GM23338 (cell line): ENCODE results near the gene ZNF853.

Experiments used
- CREB1 ChIP-seq: fragments of 250-450 bp; sonication (Bioruptor Pico); IDR thresholded peaks from 2 replicates; pipeline ENCODE4 v1.5.0; 2020; ENCODE audit warnings: low read depth, mild to moderate bottlenecking, moderate library complexity
- CTCF ChIP-seq, 2 experiments: fragments of 200-600 bp in 1 of 2; sonication (generic) in 1 of 2; conservative IDR thresholded peaks; 2 replicates each; pipeline versions ENCODE4 v1.5.1 to v1.6.1; 2016 to 2017; ENCODE audit warnings: antibody characterized with exemption in 2 of 2, low read depth in 2 of 2, mild to moderate bottlenecking in 2 of 2, moderate library complexity in 1 of 2
- EZH2 ChIP-seq: fragments of 200-600 bp; sonication (generic); IDR thresholded peaks from one replicate; pipeline ENCODE4 v1.8.0; 2017; ENCODE audit warnings: antibody characterized with exemption, mild to moderate bottlenecking, low read depth; ENCODE audit not compliant: unreplicated experiment
- EZH2phosphoT487 ChIP-seq: fragments of 200-600 bp; sonication (generic); IDR thresholded peaks from one replicate; pipeline ENCODE4 v1.8.1; 2018; ENCODE audit warnings: antibody characterized with exemption; ENCODE audit not compliant: unreplicated experiment
- POLR2AphosphoS5 ChIP-seq: IDR thresholded peaks from 2 replicates; pipeline ENCODE4 v1.6.1; 2016; ENCODE audit warnings: antibody characterized with exemption, low read depth
- STAT1 ChIP-seq: IDR thresholded peaks from one replicate; pipeline ENCODE4 v1.6.1; 2016; ENCODE audit warnings: antibody characterized with exemption; ENCODE audit not compliant: unreplicated experiment
- ZNF114 ChIP-seq: fragments of 250-450 bp; sonication (Bioruptor Pico); IDR thresholded peaks from 2 replicates; pipeline ENCODE4 v1.5.0; 2020; ENCODE audit warnings: mild to moderate bottlenecking, moderate library complexity
- ZNF462 ChIP-seq: fragments of 250-450 bp; sonication (Bioruptor Pico); IDR thresholded peaks from 2 replicates; pipeline ENCODE4 v1.5.0; 2020; ENCODE audit warnings: mild to moderate bottlenecking, moderate library complexity
- TF ChIP-seq, protein P1 (sequence below): IDR thresholded peaks from one replicate; pipeline ENCODE4 v1.6.1; 2018; ENCODE audit warnings: antibody characterized with exemption; ENCODE audit not compliant: unreplicated experiment

- TF ChIP-seq CTCF (conservative IDR thresholded peaks at IDR 0.05; ENCODE audit: low read depth in 2 of 2) = no peak
- TF ChIP-seq EZH2phosphoT487 = no peak
- TF ChIP-seq, protein P1, sequence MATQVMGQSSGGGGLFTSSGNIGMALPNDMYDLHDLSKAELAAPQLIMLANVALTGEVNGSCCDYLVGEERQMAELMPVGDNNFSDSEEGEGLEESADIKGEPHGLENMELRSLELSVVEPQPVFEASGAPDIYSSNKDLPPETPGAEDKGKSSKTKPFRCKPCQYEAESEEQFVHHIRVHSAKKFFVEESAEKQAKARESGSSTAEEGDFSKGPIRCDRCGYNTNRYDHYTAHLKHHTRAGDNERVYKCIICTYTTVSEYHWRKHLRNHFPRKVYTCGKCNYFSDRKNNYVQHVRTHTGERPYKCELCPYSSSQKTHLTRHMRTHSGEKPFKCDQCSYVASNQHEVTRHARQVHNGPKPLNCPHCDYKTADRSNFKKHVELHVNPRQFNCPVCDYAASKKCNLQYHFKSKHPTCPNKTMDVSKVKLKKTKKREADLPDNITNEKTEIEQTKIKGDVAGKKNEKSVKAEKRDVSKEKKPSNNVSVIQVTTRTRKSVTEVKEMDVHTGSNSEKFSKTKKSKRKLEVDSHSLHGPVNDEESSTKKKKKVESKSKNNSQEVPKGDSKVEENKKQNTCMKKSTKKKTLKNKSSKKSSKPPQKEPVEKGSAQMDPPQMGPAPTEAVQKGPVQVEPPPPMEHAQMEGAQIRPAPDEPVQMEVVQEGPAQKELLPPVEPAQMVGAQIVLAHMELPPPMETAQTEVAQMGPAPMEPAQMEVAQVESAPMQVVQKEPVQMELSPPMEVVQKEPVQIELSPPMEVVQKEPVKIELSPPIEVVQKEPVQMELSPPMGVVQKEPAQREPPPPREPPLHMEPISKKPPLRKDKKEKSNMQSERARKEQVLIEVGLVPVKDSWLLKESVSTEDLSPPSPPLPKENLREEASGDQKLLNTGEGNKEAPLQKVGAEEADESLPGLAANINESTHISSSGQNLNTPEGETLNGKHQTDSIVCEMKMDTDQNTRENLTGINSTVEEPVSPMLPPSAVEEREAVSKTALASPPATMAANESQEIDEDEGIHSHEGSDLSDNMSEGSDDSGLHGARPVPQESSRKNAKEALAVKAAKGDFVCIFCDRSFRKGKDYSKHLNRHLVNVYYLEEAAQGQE = no peak
- no peak for TF ChIP-seq POLR2AphosphoS5
- TF ChIP-seq STAT1 = no peak
- no peak for TF ChIP-seq ZNF114 (CRISPR knock-in tag)
- TF ChIP-seq EZH2 = no peak
- TF ChIP-seq CREB1 (CRISPR knock-in tag) = no peak
- TF ChIP-seq ZNF462 (CRISPR knock-in tag) = no peak
Observed at GRCh38 chr7:6646465-6646864, 31.1 kb downstream of the ZNF853 start.
